OCI-LY1 (cell line): ENCODE data around the gene TANC1.

Experiments used
- H2AFZ ChIP-seq: fragments of 200-600 bp; sonication (generic), shearing (Covaris generic); 2 replicates; pipeline ENCODE4 v1.6.0; 2014; ENCODE audit warnings: antibody characterized with exemption, mild to moderate bottlenecking, low read length
- H3F3A ChIP-seq: fragments of 200-600 bp; sonication (generic), shearing (Covaris generic); 2 replicates; pipeline ENCODE4 v1.6.0; 2014; ENCODE audit warnings: mild to moderate bottlenecking, antibody characterized with exemption, low read length, moderate library complexity; ENCODE audit not compliant: insufficient read depth
- H3K27ac ChIP-seq: fragments of 200-600 bp; sonication (generic); 2 replicates; pipeline ENCODE4 v1.5.1; 2014; ENCODE audit warnings: low read length, mixed run types, mild to moderate bottlenecking, low read depth; ENCODE audit not compliant: poor library complexity, severe bottlenecking
- H3K27me3 ChIP-seq: fragments of 200-600 bp; sonication (generic); 2 replicates; pipeline ENCODE4 v1.6.0; 2014; ENCODE audit warnings: antibody characterized with exemption, mild to moderate bottlenecking, low read length, moderate library complexity; ENCODE audit not compliant: insufficient read depth
- H3K36me3 ChIP-seq: fragments of 200-600 bp; sonication (generic); 2 replicates; pipeline ENCODE4 v1.6.1; 2014; ENCODE audit warnings: mild to moderate bottlenecking, antibody characterized with exemption, low read length, moderate library complexity, mixed read lengths; ENCODE audit not compliant: insufficient read depth
- H3K4me1 ChIP-seq: fragments of 200-600 bp; sonication (generic); 2 replicates; pipeline ENCODE4 v1.5.1; 2014; ENCODE audit warnings: mild to moderate bottlenecking, low read length, moderate library complexity; ENCODE audit not compliant: insufficient read depth, severe bottlenecking
- H3K4me2 ChIP-seq: fragments of 200-600 bp; sonication (generic), shearing (Covaris generic); 2 replicates; pipeline ENCODE4 v1.6.1; 2014; ENCODE audit warnings: low read length
- H3K4me3 ChIP-seq: fragments of 200-600 bp; sonication (generic); 2 replicates; pipeline ENCODE4 v1.5.1; 2014; ENCODE audit warnings: low read length, low read depth, mild to moderate bottlenecking, mixed read lengths; ENCODE audit not compliant: poor library complexity, severe bottlenecking
- H3K79me2 ChIP-seq: fragments of 200-600 bp; shearing (Covaris generic); 2 replicates; pipeline ENCODE4 v1.6.1; 2016; ENCODE audit warnings: mixed run types, low read length, mixed read lengths; ENCODE audit not compliant: insufficient read depth
- H3K9ac ChIP-seq: fragments of 200-600 bp; sonication (generic), shearing (Covaris generic); 2 replicates; pipeline ENCODE4 v1.6.1; 2014; ENCODE audit warnings: mild to moderate bottlenecking, low read length, mixed read lengths
- H3K9me2 ChIP-seq: fragments of 200-600 bp; sonication (generic), shearing (Covaris generic); 2 replicates; pipeline ENCODE4 v1.6.1; 2014; ENCODE audit warnings: low read depth, mild to moderate bottlenecking, low read length, mixed read lengths
- H3K9me3 ChIP-seq: fragments of 200-600 bp; shearing (Covaris generic); 2 replicates; pipeline ENCODE4 v1.6.1; 2014; ENCODE audit warnings: low read length, mixed read lengths
- H4K20me1 ChIP-seq: fragments of 200-600 bp; sonication (generic), shearing (Covaris generic); 2 replicates; pipeline ENCODE4 v1.6.0; 2016; ENCODE audit warnings: mild to moderate bottlenecking, low read length; ENCODE audit not compliant: insufficient read depth
- EZH2 ChIP-seq: fragments of 200-600 bp; sonication (generic), shearing (Covaris generic); IDR thresholded peaks from 2 replicates; pipeline ENCODE4 v1.8.0; 2017; ENCODE audit warnings: borderline replicate concordance, mixed run types, mild to moderate bottlenecking, antibody characterized with exemption, low read length, moderate library complexity, mixed read lengths
- TF ChIP-seq, protein P1 (sequence below): fragments of 200-600 bp; sonication (generic), shearing (Covaris generic); IDR thresholded peaks from 2 replicates; pipeline ENCODE4 v1.5.1; 2017; ENCODE audit warnings: mild to moderate bottlenecking, antibody characterized with exemption, low read length, moderate library complexity, mixed read lengths

The TANC1 gene

GRCh38 chr2:158962074-158962473 is 6.4 kb upstream of the TANC1 start:
- Histone ChIP-seq H3F3A (no peaks in the 10 kb centered on the region), H3K9me3 (no peaks in the 10 kb centered on the region), H3K4me2 (no peak overlapping the region), H3K36me3 (no peaks in the 10 kb centered on the region), H4K20me1 (no peaks in the 10 kb centered on the region), H3K9ac (no peak overlapping the region), H3K27me3 (no peaks in the 10 kb centered on the region), H3K4me1 (no peaks in the 10 kb centered on the region), H3K4me3 (no peak overlapping the region), H3K27ac (no peak overlapping the region), H3K9me2 (no peaks in the 10 kb centered on the region), H2AFZ (no peak overlapping the region), H3K79me2 (no peaks in the 10 kb centered on the region)
- no peak for TF ChIP-seq EZH2
- TF ChIP-seq, protein P1, sequence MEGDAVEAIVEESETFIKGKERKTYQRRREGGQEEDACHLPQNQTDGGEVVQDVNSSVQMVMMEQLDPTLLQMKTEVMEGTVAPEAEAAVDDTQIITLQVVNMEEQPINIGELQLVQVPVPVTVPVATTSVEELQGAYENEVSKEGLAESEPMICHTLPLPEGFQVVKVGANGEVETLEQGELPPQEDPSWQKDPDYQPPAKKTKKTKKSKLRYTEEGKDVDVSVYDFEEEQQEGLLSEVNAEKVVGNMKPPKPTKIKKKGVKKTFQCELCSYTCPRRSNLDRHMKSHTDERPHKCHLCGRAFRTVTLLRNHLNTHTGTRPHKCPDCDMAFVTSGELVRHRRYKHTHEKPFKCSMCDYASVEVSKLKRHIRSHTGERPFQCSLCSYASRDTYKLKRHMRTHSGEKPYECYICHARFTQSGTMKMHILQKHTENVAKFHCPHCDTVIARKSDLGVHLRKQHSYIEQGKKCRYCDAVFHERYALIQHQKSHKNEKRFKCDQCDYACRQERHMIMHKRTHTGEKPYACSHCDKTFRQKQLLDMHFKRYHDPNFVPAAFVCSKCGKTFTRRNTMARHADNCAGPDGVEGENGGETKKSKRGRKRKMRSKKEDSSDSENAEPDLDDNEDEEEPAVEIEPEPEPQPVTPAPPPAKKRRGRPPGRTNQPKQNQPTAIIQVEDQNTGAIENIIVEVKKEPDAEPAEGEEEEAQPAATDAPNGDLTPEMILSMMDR, result no peak

DNA sequence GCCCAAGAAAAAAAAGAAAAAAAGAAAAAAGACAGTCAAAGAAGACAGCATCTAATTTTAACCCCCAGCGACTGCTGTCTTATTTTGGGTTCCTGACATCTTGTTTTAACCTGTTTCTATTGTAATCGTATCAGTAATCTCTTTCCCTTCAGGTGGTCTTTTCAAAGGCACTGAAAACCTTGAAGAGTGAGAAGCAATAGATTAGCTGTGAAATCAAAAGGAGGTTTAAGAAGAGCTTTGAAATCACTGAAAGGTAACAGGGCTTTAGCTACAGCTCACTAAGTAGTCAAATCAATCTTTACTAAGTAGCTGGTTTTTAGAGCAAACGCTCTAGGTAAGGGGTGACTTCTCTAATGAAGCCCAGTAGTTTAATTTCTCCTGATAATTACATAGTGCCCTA is 5.4 kb upstream of the TANC1 start:
- TF ChIP-seq, protein P1, result no peak
- TF ChIP-seq EZH2, result no peak
- Histone ChIP-seq H4K20me1 (no peaks in the 10 kb centered on the region), H3K9me3 (no peaks in the 10 kb centered on the region), H3K4me1 (no peaks in the 10 kb centered on the region), H2AFZ (no peak overlapping the region), H3K36me3 (no peaks in the 10 kb centered on the region), H3K79me2 (no peaks in the 10 kb centered on the region), H3K9ac (no peak overlapping the region), H3K27me3 (no peaks in the 10 kb centered on the region), H3K9me2 (no peaks in the 10 kb centered on the region), H3F3A (no peaks in the 10 kb centered on the region), H3K27ac (no peak overlapping the region), H3K4me2 (no peak overlapping the region), H3K4me3 (no peak overlapping the region)

- Histone ChIP-seq H3K4me1 (no peaks in the 10 kb centered on the region), H3K27me3 (no peaks in the 10 kb centered on the region), H2AFZ (no peak overlapping the region), H3K4me2 (no peak overlapping the region), H3F3A (no peaks in the 10 kb centered on the region), H3K9me3 (no peaks in the 10 kb centered on the region), H3K79me2 (no peaks in the 10 kb centered on the region), H3K9me2 (no peaks in the 10 kb centered on the region), H3K36me3 (no peaks in the 10 kb centered on the region), H3K9ac (no peak overlapping the region), H4K20me1 (no peaks in the 10 kb centered on the region), H3K27ac (no peak overlapping the region), H3K4me3 (no peak overlapping the region)
- TF ChIP-seq EZH2, result no peak
These were observed 3.3 kb upstream of the TANC1 start for GRCh38 chr2:158965107-158965506.

GRCh38 chr2:158965641-158966040 is 2.8 kb upstream of the TANC1 start:
- H3K79me2 ChIP-seq, result no peaks in the 10 kb centered on the region
- no peaks in the 10 kb centered on the region for H3K9me3 ChIP-seq
- no peaks in the 10 kb centered on the region for H3F3A ChIP-seq
- H3K36me3 ChIP-seq, result no peaks in the 10 kb centered on the region
- no peak overlapping the region for H3K4me3 ChIP-seq
- no peak for TF ChIP-seq EZH2
- TF ChIP-seq, protein P1, result no peak
- no peaks in the 10 kb centered on the region for H3K27me3 ChIP-seq
- H3K4me2 ChIP-seq, result no peak overlapping the region
- no peaks in the 10 kb centered on the region for H4K20me1 ChIP-seq
- no peaks in the 10 kb centered on the region for H3K4me1 ChIP-seq
- H3K9me2 ChIP-seq, result no peaks in the 10 kb centered on the region
- no peak overlapping the region for H3K9ac ChIP-seq
- no peak overlapping the region for H2AFZ ChIP-seq
- H3K27ac ChIP-seq, result no peak overlapping the region
